Suppressor macrophage treated with lipopolysaccharide for 1 hour (primary cell): ENCODE data around the gene PLAGL1.
A peak's percentile ranks its signal among the peaks of the same experiment; 100 is the strongest.
"Not testable (repeated sequence)": the region's sequence is repeated elsewhere in the genome, so short reads cannot be mapped to it uniquely, and the experiment has no call there.

ENCODE experiments used
- DNase-seq, 3 donors: peaks; one replicate each; pipeline ENCODE4 v3.0.0-alpha.2; 2020 to 2022

PLAGL1 gene

DNA sequence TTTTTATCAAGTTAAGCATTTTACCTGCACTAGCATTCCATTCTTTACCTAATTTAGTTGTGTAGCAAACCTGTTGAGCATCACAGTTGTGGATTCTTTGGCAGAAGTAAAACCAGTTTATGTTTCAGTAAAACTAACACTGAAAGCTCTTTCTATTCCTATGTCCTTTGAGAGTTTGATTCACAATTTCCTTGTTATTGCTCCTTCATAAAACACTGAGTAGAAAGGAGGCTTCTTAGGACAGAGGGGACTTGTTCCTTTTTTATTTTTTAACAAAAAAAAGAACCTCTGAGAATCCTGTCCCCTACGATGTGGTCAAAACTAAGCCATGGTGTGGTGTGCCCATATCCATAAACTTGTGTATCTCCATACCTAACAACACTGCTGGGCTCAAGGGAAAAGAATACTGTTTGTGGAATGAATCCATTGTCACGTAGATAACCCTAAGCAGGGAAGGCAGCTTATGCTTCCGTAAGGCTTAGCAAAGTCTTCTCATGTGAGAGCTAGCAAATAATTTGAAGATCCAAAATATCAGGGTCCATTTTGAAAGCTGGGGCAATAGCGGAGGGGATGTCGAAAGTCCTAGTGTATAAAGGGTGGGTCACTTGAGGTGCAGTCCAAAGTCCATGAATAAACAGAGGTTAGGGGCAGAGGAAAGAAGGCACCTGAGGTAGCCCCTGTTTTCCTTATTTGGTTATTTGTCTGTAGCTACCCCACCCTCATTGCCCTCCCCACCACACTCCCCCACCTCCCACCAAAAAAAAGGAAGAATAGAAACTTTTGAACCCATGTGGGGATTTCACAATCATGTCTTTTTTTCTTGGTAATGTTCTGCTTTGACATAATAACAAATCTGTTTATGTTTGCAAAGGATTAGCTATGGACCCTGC, 71.0 kb downstream of the PLAGL1 start:
- peak in 1 of 3 donors; percentile 17 for DNase-seq

GRCh38 chr6:143936347-143936746, 71.7 kb downstream of the PLAGL1 start:
- no peak for DNase-seq

DNA sequence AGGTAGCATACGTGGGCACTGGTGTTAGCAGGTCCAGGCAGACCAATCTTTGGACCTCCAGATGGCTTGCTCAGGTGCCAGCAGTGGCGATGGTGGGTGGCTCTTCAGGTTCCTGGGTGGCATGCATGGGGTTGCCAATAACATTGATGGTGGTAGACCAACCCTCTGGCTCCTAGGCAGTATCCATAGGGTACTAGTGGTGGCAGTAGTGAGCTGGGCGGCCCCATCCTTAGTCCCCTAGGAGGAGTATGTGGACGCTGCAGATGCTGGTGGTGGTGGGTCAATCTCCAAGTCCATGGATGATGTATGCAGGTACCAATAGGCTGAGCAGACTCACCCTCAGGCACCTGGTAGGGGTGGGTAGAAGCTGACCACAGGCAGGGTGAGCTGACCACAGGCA, 73.2 kb downstream of the PLAGL1 start:
- DNase-seq: no peak

- no peak for DNase-seq
Observed at GRCh38 chr6:143934331-143934730, 73.7 kb downstream of the PLAGL1 start.

- no peak for DNase-seq
Observed at GRCh38 chr6:143929975-143930374, 78.1 kb downstream of the PLAGL1 start.

- DNase-seq: no peak
Observed at GRCh38 chr6:143928853-143929252, 79.2 kb downstream of the PLAGL1 start.

GRCh38 chr6:143917026-143917425, 91.0 kb downstream of the PLAGL1 start:
- DNase-seq: not testable (repeated sequence)

DNA sequence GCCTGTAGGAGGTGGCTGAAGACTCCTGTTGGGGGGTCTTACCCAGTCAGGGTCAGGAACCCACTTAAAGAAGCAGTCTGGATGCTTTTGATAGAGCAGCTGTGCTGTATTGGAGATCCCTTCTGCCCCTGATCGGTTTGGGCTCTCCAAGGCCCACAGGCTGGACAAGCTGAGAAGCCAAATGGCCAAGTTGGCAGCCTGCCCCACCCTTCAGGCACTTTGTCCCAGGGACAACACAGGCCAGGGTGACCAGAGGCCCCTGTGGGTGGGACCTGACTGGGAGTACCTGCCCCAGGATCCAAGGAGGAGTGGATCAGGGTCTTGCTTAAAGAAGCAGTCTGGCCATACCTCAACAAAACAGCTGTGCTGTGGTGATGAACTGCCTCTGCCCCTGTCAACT, 95.4 kb downstream of the PLAGL1 start:
- no peak for DNase-seq

DNA sequence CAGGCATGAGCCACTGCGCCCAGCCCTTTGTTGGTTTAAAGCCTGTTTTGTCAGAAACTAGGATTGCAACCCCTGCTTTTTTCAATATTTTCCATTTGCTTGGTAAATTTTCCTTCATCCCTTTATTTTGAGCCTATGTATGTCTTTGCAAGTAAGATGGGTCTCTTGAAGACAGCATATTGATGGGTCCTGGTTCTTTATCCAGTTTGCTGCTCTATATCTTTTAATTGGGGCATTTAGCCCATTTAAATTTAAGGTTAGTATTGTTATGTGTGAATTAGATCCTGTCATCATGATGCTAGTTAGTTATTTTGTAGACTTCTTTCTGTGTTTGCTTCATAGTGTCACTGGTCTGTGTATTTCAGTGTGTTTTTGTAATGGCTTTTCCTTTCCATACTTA, 97.0 kb downstream of the PLAGL1 start:
- DNase-seq: no peak

GRCh38 chr6:143902827-143903226, 105.2 kb downstream of the PLAGL1 start:
- no peak for DNase-seq

- no peak for DNase-seq
Observed at GRCh38 chr6:143901885-143902750, 105.9 kb downstream of the PLAGL1 start.

GRCh38 chr6:143900358-143900757, 107.7 kb downstream of the PLAGL1 start:
- DNase-seq: no peak

DNA sequence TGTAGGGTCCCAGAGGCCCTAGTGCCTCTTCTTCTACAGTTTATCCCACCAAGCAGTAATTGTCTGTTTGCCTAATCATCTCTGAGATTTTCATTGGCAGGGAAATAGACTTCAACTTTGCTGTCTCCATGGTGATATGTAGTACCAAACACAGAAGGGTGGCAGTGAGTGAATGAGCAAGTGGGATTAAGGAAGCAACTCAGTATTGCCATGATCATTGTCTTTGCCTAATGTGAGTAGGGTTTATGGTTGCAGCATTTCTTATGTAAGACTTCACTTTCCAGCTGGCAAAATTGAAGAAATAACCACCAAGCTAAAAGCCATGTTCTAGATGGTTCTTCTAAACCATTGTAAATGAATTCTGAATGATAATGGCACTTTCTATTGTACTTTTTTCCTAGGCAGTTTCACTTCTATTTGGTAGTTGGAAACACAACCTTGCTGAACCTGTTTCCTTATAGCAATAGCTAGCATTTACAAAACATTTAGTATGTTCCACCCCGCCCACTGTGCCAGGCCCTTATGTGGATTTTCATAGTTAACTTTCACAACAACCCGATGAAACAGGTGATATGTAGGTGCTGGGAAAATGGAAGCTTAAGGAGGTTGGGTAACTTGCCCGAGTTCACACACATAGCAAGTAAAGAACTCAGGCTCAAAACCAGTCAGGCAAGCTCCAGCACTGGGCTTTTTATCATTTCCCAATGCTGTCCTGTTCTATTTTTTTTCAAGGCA, 111.8 kb downstream of the PLAGL1 start:
- DNase-seq: peak in 2 of 3 donors; percentile 15 to 21

DNA sequence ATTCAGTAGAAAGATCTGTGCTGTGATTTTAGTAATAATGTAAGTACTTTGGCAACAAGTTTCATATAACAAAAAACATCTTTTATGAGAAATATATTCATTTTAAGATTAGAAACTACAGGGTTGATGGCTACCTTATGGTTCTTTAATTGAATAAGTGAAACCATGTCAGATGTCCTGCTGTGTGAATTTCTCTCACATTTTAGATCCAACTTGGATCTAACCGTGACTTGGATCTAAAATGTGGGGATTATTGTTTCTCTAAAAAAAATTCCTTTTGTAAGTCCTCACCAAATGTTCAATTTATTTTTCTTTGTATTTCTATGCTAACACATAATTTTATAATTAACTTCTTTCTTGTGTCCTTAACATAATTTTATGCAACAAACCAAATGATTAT, 113.4 kb downstream of the PLAGL1 start:
- DNase-seq: no peak
